Ramos (cell line): ENCODE results near the gene TNPO1.

Experiments used
- in situ Hi-C: fragments of 300-500 bp; cut with MboI; formaldehyde crosslinking; loops from one replicate; pipeline ENCODE4 v1.14.3; 2022; ENCODE audit warnings: low sequenced_read_pairs; ENCODE audit not compliant: unreplicated experiment

TNPO1 gene

DNA sequence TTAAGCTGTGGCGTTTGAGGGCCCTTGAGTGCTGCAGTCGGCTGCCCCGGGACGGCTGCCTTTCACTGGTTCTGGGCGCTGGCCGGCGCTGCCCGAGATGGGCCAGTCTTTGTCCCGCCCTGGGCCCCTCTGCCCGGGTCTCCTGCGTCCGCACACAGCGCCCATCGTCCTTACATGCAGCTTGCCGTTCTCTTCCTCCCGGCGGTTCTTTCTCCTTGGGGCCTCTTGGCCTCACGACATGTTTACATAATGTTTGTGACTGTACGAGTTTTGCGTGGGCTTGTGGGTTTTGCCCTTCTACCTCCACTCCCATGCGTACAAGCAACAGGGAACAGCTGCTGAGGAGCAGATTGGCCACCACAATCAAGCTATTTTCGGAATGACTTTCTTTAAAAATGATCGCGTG lies 618 bp downstream of the TNPO1 start:
- in situ Hi-C loops: loop anchor here (10.0 kb wide), 1 partner anchor 192 kb away; no protein-coding TSS in a partner anchor

DNA sequence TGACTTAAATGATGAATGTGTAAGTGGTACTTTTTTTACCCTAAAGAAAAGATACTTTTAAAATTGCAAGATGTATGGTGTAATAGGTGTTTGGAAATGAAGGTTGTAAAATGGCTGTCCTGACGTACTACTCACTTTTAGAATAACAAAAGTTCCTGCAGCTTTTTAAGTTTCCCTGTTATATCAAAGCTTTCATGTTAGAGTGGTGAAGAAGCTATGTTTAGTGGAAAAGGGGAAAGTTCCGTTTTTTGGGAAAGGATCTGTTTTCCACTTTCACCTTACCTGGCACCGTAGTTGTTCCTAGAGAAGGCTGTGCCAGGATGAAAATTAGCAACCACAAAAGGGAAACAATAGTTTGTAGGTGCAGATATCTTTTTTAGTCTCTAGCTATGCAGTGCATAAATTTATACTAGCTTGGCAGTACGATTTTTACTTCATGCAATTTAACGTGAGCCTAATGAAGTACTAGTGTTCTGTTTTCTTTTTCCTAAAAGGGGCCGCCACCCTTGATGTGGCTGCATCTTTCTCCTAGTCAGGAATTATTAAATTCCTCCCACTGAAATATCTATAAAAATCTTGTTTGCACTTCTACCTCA lies 1.3 kb downstream of the TNPO1 start:
- in situ Hi-C loops: loop anchor here (10.0 kb wide), 1 partner anchor 193 kb away; no protein-coding TSS in a partner anchor

- in situ Hi-C loops: loop anchor here (10.0 kb wide), 1 partner anchor 194 kb away; no protein-coding TSS in a partner anchor
These were observed 2.5 kb downstream of the TNPO1 start for GRCh38 chr5:72818866-72819534.

DNA sequence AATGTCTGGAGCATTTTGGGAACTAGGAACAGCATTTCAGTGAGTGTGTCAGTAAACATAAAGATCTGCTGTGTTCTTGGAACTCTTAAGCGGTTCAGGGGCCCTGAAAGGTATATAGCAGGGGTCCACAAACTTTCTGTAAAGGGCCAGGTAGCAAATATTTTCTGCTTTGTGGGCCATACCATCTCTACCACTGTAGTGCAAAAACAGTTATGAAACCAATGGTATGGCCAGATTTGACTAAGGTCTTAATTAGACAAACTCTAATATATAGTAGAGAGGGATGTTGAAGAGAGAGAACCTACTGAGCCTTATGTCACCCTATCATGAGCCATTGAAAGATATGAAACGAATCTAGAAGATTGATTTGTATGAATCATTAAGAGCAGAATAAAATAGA lies 5.3 kb downstream of the TNPO1 start:
- in situ Hi-C loops: no loop called here

DNA sequence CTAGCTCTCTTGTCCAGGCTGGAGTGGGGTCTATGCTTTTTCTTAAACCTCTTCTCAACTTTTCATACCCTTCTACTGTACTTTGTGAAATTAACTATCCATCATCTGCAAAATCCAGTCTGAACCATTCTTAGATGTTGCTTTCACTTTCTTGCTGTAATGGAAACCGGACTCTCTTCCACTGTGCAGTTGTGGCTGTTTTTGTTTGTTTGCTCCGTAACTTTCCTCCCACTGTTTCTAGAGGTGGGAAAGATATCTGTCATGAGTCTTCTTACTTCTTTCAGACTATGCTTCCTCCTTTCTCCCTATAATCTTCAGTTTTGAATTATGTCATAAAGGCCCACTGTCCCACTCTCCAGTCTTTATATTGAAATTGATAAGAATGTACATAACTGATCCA lies 6.5 kb downstream of the TNPO1 start:
- in situ Hi-C loops: no loop called here

DNA sequence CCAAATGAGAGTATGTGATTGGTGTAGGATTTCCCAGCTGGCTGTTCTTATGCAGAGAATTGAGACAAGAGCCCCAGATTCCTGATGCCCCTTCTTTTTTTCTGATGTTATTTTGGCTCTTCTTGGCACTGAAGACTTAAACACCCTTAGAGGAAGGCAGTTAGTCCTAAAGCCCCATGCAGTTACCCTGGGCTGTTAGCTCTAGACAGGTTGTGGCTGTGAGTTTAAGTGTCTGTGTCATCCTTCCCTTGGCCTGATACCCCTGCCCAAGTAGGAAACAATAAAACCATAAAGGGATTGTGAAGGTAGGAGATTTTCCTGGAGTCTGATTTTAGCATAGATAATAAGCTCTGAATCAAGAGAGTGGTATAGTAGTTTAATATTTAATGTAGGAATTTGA lies 13.2 kb downstream of the TNPO1 start:
- in situ Hi-C loops: no loop called here

DNA sequence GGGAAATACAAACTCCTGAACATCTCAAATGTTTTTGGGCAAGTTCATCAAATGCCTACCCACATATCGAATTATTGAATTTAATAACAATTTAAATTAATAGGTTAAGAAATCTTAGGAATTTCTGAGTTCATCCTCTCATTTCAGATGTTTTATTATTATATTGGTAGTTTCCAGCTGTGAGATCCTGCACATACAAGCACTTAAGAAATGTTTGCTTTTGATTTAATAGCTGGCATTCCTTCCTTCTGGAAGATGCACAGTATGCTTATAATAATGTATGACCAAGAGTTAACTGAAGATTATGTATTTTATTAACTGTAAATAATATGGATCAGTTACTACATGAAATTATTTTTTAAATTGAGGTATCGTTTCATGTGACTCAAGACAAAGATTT lies 13.9 kb downstream of the TNPO1 start:
- in situ Hi-C loops: no loop called here

- in situ Hi-C loops: no loop called here
These were observed 15.2 kb downstream of the TNPO1 start for GRCh38 chr5:72831685-72832084.

GRCh38 chr5:72834924-72835323 lies 18.5 kb downstream of the TNPO1 start:
- in situ Hi-C loops: no loop called here

DNA sequence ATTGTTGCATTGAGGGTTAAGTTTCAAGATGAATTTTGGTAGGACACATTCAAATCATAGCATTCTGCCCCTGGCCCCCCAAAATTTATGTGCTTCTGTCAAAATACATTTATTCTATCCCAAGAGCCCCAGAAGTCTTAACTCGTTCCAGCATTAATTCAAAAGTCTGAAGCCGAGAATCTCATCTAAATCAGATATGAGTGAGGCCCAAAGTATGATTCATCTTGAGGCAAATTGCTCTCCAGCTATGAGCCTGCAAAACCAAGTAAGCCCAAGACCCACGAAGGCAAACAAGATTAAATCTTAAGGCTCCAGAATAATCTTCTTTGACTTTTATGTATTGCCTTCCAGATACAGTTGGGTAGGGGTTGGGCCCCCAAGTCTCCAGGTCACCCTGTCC lies 19.2 kb downstream of the TNPO1 start:
- in situ Hi-C loops: no loop called here

DNA sequence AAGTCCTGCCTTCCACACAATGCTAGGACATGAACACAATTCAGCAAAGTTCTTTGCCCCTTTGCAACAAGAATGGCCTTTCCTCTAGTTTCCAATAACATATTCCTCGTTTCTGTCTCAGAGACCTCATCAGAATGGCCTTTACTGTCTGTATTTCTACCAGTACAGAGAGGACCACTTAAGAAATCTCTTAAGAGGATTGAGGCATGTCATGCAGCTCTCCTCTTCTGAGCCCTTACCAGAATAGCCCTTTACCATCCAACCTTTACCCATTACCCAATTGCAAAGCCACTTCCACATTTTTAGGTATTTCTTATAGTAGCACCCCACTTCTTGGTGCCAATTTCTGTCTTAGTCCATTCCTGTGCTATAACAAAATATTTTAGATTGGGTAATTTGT lies 20.3 kb downstream of the TNPO1 start:
- in situ Hi-C loops: no loop called here

GRCh38 chr5:72837524-72838096 lies 21.1 kb downstream of the TNPO1 start:
- in situ Hi-C loops: no loop called here

DNA sequence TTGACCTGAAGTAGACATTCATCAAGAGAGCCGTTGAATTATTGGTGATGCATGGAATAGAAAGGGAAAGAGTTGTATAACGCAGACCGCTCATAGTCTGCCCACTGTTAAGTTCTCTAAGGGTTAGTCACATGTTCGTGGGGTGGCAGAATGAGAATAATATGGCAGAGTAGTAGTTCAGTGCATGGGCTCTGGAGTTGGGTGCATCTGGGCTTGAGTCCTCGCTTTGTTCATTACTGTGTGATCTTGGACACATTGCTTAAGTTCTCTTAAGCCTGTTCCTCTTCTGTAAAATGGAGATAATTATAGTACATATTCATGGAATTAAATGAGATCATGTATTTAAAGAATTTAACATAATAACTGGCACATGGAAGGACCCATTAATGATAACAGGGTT lies 23.6 kb downstream of the TNPO1 start:
- in situ Hi-C loops: no loop called here

DNA sequence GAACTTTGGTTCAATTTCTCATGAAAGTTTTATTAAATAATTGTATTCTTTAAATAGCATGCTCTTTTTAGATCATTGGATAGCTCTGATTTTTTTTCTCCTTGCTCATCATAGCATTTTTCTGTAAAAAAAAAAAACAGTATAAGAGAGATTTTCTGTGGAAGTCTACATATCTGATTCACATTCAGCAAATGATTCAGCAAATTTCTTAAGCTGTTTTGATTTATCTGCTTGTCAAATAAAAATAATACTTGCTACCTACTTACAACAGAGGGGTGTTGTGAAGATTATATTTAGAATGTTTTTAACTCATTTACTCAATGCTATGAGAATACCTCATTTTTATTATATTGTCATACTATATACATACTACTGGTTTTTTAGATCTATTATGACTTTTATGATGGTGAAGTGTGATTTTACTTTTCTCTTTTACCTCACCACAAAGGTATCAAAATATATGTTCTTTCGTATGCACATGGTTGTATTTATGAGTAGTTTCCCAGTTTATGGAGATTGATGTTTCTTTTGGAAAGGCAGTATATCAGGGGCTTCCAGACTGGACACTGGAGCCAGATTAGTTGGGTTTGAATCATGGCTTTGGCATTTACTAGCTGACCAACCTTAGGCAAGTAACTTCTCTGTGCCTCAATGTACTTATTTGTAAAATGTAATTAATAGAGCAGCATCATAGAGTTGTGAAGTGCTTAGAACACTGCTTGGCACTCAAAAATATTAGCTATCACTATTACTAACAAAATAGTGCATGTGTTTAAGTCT lies 25.5 kb downstream of the TNPO1 start:
- in situ Hi-C loops: no loop called here

- in situ Hi-C loops: no loop called here
These were observed 26.4 kb downstream of the TNPO1 start for GRCh38 chr5:72842816-72843215.

GRCh38 chr5:72844218-72844603 lies 27.8 kb downstream of the TNPO1 start:
- in situ Hi-C loops: no loop called here

GRCh38 chr5:72845889-72846288 lies 29.4 kb downstream of the TNPO1 start:
- in situ Hi-C loops: no loop called here

GRCh38 chr5:72846483-72846882 lies 30.0 kb downstream of the TNPO1 start:
- in situ Hi-C loops: no loop called here

- in situ Hi-C loops: no loop called here
These were observed 31.0 kb downstream of the TNPO1 start for GRCh38 chr5:72847439-72847838.

- in situ Hi-C loops: no loop called here
These were observed 31.6 kb downstream of the TNPO1 start for GRCh38 chr5:72847989-72848473.
